GM18870 (cell line): ENCODE measurements around the gene UROS.

Experiments used
- ATAC-seq: cut with Tn5 transposase; IDR thresholded peaks from one replicate; pipeline ENCODE4 v1.9.1; 2021; ENCODE audit warnings: moderate library complexity; ENCODE audit not compliant: unreplicated experiment

UROS gene

DNA sequence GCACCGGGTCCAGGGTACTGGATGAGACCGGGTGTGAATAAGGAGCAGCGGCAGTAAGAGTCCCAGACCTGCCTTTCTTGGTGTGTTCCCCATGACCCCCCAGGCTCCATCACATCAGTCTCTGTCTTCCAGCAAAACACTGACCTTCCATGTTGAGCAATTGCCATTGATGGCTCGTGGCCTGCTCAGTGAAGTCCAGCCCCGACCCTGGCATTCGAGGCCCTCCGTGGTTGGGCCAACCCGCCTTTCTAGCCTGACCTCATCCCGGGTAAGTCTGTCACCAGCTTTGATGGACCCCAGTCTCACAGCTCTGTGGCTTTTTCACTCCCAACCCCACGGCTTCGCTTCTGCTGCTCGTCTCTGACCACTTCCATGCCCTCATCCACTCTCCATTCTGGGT, 53.9 kb downstream of the UROS start:
- ATAC-seq: no peak

DNA sequence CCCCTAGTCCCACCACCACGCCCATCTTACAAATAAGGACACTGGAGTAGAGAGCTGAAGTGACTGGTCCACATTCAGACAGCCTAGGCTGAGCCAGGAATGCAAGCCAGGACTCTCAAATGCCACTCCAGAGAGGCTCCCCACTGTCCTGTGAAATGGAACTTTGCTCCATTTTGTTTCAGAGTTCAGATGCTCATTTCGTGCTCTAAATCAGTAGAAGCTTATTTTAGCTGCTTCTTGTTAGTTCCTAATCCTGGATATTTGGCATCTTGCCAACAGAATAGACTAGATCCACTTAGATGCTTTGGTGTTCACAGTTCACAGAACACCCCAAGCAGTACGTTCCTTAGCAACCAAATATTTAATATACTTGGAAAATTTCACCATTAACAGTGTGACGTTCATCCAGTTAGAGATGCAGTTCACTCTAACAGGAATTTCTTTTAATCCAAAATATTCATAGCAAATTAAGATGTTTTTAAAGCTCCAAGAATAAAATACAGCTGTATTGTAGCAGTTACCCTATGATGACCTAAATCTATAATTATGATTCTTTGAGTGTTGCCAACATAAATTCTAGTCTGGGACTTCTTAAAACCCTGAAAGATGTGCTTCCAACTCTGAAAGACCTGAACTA, 54.7 kb downstream of the UROS start:
- ATAC-seq: no peak

GRCh38 chr10:125766511-125766910, 56.5 kb downstream of the UROS start:
- ATAC-seq: no peak

GRCh38 chr10:125765835-125766234, 57.2 kb downstream of the UROS start:
- no peak for ATAC-seq

- no peak for ATAC-seq
Measured at GRCh38 chr10:125762692-125763648, 60.1 kb downstream of the UROS start.

DNA sequence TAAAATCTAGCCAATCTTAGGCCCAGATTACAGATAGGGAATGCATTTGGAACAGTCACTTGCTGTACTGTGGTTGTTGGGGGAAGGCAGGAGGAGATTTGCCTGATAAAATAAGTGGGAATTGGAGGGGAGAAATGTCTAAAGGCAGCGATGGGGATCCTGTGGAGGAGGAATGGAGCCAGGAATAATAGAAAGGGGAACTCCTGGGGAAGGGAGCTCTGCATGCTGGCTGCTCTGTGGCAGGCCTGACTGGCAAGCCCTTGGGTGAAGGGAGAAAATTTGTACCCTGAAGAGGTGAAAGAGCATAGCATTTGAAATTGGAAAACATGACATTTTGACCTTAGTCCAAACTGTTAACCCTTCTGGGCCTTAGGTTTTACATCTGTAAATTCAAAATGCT, 61.1 kb downstream of the UROS start:
- ATAC-seq: no peak

DNA sequence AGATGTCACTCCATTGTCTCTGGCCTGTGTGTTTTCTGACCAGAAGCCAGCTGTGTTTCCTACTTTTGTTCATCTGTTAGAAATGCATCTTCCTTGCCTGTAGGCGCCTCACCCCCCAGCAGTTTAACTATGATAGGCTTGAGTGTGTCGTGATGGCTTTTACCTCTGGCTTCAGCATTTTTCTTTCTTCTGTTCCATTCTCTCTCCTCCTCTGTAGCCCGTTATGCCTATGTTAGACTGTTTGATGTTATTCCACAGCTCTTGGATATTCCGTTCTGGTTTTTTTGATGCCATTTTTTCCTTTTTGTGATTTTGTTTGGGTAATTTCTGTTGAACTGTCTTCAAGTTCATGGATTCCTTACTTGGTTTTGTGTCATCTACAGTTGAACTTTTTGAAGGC, 65.3 kb downstream of the UROS start:
- no peak for ATAC-seq

- ATAC-seq: no peak
Measured at GRCh38 chr10:125756853-125757487, 66.1 kb downstream of the UROS start.

DNA sequence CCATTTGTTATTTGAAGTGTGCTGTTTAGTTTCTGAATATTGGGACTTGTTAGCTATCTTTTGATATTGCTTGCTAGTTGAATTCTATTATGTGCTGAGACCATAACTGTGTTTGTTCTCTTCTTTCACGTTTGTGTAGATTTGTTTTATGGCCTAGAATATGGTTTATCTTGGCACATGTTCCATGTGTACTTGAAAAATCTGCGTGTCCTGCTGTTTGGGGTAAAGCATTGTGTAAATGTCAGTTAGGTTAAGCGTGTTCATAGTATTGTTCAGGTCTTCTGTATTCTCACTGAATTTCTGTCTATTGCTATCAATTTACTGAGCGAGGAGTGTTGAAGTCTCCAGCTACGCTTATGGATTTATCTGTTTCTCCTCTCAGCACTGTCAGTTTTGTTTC, 66.9 kb downstream of the UROS start:
- no peak for ATAC-seq

DNA sequence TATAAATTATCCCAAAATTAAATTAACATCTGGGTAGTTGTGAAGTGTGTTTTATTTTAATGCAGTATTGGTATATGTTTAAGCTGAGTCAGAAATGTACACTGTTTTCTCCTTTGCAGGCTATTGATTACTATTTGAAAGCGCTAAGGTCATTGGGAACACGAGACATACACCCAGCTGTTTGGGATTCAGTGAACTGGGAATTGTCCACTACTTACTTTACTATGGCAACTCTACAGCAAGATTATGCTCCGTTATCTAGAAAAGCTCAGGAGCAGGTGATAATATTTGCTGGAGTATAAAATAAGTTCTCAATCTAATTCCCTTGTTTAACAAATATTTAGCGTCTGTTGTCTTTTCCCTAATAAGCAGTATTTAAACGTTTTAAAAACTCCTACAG, 75.6 kb downstream of the UROS start:
- no peak for ATAC-seq

DNA sequence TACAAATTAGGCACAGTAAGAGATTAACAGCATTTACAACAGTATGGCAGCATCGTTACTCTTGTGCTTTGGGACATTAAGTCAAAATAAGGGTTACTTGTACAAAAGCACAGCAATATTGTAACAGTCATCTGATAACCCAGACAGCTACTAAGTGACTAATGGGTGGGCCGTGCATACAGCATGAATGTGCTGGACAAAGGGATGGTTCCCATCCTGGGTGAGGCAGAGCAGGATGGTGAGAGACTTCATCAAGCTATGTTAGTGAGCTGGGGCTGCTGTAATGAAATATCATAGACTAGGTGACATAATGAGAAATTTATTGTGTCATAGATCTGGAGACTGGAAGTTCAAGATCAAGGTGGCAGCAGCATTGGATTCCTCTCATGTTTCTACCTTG, 78.1 kb downstream of the UROS start:
- ATAC-seq: no peak

DNA sequence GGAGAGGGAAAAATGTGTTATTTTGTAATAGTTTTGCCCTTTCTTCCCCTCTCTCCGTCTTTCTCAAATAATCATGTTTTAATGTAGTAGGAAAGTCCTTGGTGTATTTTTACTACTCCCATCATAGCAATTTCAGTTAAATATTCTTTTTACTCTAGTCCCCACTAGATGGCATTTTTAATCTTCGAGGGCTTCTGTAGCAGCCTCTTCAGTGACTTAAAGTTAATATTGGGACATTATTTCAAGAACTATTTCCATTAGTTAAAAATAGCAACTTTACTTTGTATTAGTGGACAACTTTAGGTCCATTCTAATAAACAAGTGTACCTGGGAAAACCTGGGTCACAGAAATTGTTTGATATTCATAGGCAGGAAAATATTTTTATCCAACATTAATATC, 80.6 kb downstream of the UROS start:
- ATAC-seq: no peak

GRCh38 chr10:125739994-125740679, 82.9 kb downstream of the UROS start:
- ATAC-seq: no peak
